MM.1S (cell line): ENCODE measurements around the gene MDM1.

Experiments used
- EZH2phosphoT487 ChIP-seq: fragments of 300-600 bp; sonication (generic); IDR thresholded peaks from 2 replicates; pipeline ENCODE4 v1.6.1; 2018; ENCODE audit warnings: antibody characterized with exemption, low read length
- TF ChIP-seq, protein P1 (sequence below): fragments of 300-600 bp; sonication (generic); IDR thresholded peaks from 2 replicates; pipeline ENCODE4 v1.5.1; 2016; ENCODE audit warnings: antibody characterized with exemption, low read length, mixed read lengths

DNA sequence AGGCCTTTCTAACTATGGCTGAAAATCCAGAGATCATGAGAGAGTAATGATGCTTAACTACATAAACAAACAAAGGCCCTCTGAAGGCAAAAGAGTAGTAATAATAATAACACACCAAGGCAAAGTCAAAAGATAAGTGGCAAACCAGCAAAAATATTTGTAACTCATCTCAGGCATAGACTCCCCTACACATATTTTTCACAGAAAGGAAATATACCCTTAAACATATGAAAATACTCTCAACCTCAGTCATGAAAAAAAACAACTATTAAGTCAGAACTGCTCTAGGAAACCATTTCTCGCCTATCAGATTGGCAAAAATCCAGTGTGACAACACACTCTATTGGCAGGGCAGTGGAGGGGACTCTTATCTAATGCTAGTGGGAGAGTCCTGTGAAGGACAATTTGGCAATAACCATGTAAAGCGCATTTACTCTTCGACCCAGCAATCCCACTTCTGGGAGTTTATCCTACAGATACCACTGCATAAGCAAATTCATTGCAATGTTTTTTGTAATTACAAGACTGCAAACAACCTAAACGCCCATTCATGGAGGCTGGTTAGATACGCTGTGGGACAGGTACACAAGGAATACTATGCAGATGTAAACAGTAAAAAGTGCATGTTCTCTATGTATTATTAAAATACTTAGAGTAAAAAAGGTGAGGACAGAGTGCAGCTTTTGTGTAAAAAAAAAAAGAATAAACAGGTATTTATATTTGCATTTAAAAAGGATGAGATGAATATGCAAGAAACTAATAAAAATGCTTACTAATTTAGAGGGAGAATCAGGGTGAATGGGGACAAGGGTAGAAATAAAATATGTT lies 52.7 kb downstream of the MDM1 start:
- TF ChIP-seq, protein P1, sequence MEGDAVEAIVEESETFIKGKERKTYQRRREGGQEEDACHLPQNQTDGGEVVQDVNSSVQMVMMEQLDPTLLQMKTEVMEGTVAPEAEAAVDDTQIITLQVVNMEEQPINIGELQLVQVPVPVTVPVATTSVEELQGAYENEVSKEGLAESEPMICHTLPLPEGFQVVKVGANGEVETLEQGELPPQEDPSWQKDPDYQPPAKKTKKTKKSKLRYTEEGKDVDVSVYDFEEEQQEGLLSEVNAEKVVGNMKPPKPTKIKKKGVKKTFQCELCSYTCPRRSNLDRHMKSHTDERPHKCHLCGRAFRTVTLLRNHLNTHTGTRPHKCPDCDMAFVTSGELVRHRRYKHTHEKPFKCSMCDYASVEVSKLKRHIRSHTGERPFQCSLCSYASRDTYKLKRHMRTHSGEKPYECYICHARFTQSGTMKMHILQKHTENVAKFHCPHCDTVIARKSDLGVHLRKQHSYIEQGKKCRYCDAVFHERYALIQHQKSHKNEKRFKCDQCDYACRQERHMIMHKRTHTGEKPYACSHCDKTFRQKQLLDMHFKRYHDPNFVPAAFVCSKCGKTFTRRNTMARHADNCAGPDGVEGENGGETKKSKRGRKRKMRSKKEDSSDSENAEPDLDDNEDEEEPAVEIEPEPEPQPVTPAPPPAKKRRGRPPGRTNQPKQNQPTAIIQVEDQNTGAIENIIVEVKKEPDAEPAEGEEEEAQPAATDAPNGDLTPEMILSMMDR, result no peak
- TF ChIP-seq EZH2phosphoT487, result no peak
